ENCODE results near the gene PTPRG. TPM values are rescaled to one million over a fixed set of nuclear protein-coding genes. Genes with fewer than 3 reads are reported as not detected.

Gene PTPRG
- total and polyA plus RNA-seq, 2 donors (not counting 3 experiments of a cell fraction or from before 2014, with no cell fraction given) = 8.9 to 39.1 TPM

GRCh38 chr3:61783993-61784718 lies 222.8 kb downstream of the PTPRG start:
- Histone ChIP-seq H3K9me1 (replicated peaks; ENCODE audit: control insufficient read depth, extremely low read depth, insufficient read depth, low read length) (no peaks in the 10 kb centered on the region), H4K20me1 (replicated peaks; ENCODE audit: control insufficient read depth, extremely low read depth, insufficient read depth, low read length) (no peaks in the 10 kb centered on the region), H3K36me3 (ENCODE audit: control insufficient read depth in 2 of 2, extremely low read depth in 1 of 2, insufficient read depth in 2 of 2, low read length in 2 of 2) (no peaks in the 10 kb centered on the region), H3K79me2 (ENCODE audit: control insufficient read depth, insufficient read depth, low read length) (no peaks in the 10 kb centered on the region), H3K4me2 (ENCODE audit: insufficient read depth, low read length) (no peak overlapping the region), H3K27me3 (ENCODE audit: control insufficient read depth in 2 of 2, insufficient read depth in 2 of 2, low read length in 2 of 2) (no peaks in the 10 kb centered on the region), H3K4me1 (ENCODE audit: control insufficient read depth, extremely low read depth, insufficient read depth, low read length) (no peaks in the 10 kb centered on the region), H3K4me3 (replicated peaks in 1 of 3; ENCODE audit: insufficient read depth in 1 of 3, low read depth in 1 of 3, low read length in 3 of 3) (no peak overlapping the region), H3K27ac (ENCODE audit: insufficient read depth, low read depth, low read length) (no peak overlapping the region), H3K9me3 (replicated peaks; ENCODE audit: control insufficient read depth, insufficient read depth, low read length) (no peaks in the 10 kb centered on the region), H3K9ac (replicated peaks; ENCODE audit: extremely low read depth, insufficient read depth, low read length) (no peak overlapping the region), H2AFZ (ENCODE audit: low read depth, low read length) (no peak overlapping the region)
- TF ChIP-seq JUN (IDR thresholded peaks at IDR 0.05; ENCODE audit: borderline replicate concordance, insufficient read depth, insufficient read length, low read depth) = no peak
- TF ChIP-seq POLR2A (IDR thresholded peaks at IDR 0.05; ENCODE audit: low read depth, low read length) = no peak
- intact Hi-C loops (cut with micrococcal nuclease) (no loop called here), dilution Hi-C loops (cut with MboI; ENCODE audit: extremely low pct_ligation_motif_present, low sequenced_read_pairs) (no loop called here)
- ChIA-PET POLR2A (no interaction called here), CTCF (interaction anchor here (1.0 to 1.8 kb wide), 2 partner anchors 49 to 220 kb away, joined by 3 to 4 read pairs; no protein-coding TSS in a partner anchor)
- DNase-seq (ENCODE audit: low read depth, low spot score) = no peak
- FAIRE-seq = no peak
- no TSS peak for BruUV-seq (replicated peaks)

GRCh38 chr3:61788623-61789507 lies 227.5 kb downstream of the PTPRG start:
- Histone ChIP-seq H3K27ac (ENCODE audit: insufficient read depth, low read depth, low read length) (no peak overlapping the region), H3K4me1 (ENCODE audit: control insufficient read depth, extremely low read depth, insufficient read depth, low read length) (no peaks in the 10 kb centered on the region), H3K4me2 (ENCODE audit: insufficient read depth, low read length) (no peak overlapping the region), H4K20me1 (replicated peaks; ENCODE audit: control insufficient read depth, extremely low read depth, insufficient read depth, low read length) (peaks cover 2% of the 10 kb centered on the region), H3K79me2 (ENCODE audit: control insufficient read depth, insufficient read depth, low read length) (no peaks in the 10 kb centered on the region), H3K27me3 (ENCODE audit: control insufficient read depth in 2 of 2, insufficient read depth in 2 of 2, low read length in 2 of 2) (no peaks in the 10 kb centered on the region), H3K9me1 (replicated peaks; ENCODE audit: control insufficient read depth, extremely low read depth, insufficient read depth, low read length) (no peaks in the 10 kb centered on the region), H3K9ac (replicated peaks; ENCODE audit: extremely low read depth, insufficient read depth, low read length) (no peak overlapping the region), H3K9me3 (replicated peaks; ENCODE audit: control insufficient read depth, insufficient read depth, low read length) (no peaks in the 10 kb centered on the region), H3K36me3 (ENCODE audit: control insufficient read depth in 2 of 2, extremely low read depth in 1 of 2, insufficient read depth in 2 of 2, low read length in 2 of 2) (no peaks in the 10 kb centered on the region), H3K4me3 (replicated peaks in 1 of 3; ENCODE audit: insufficient read depth in 1 of 3, low read depth in 1 of 3, low read length in 3 of 3) (no peak overlapping the region), H2AFZ (ENCODE audit: low read depth, low read length) (no peak overlapping the region)
- no peak for DNase-seq (ENCODE audit: low read depth, low spot score)
- BruUV-seq (replicated peaks) = no TSS peak
- CTCF ChIA-PET = interaction anchor here (0.7 kb wide), 1 partner anchor 12 kb away, joined by 3 read pairs; no protein-coding TSS in a partner anchor
- TF ChIP-seq EZH2 (IDR thresholded peaks at IDR 0.05; ENCODE audit: borderline replicate concordance, low read depth, low read length, severe bottlenecking) (no peak), GATA2 (IDR thresholded peaks at IDR 0.05; ENCODE audit: insufficient read depth, insufficient read length, low read depth, low read length) (no peak), MYC (IDR thresholded peaks at IDR 0.05; ENCODE audit: low read depth, low read length) (no peak), JUN (IDR thresholded peaks at IDR 0.05; ENCODE audit: borderline replicate concordance, insufficient read depth, insufficient read length, low read depth) (no peak), CTCF (IDR thresholded peaks at IDR 0.05; ENCODE audit: extremely low read depth in 1 of 2, insufficient read depth in 1 of 2, low read depth in 1 of 2, low read length in 2 of 2) (no peak), POLR2AphosphoS5 (IDR thresholded peaks at IDR 0.05; ENCODE audit: insufficient read depth, low read depth, low read length) (no peak), MAX (IDR thresholded peaks at IDR 0.05; ENCODE audit: insufficient read depth, insufficient read length) (no peak), POLR2A (IDR thresholded peaks at IDR 0.05; ENCODE audit: low read depth, low read length) (no peak), FOS (IDR thresholded peaks at IDR 0.05; ENCODE audit: borderline replicate concordance, insufficient read depth, low read length) (no peak)
- POLR2A ChIA-PET = no interaction called here
- intact Hi-C loops (cut with micrococcal nuclease) = no loop called here
- dilution Hi-C loops (cut with MboI; ENCODE audit: extremely low pct_ligation_motif_present, low sequenced_read_pairs) = no loop called here
- FAIRE-seq = no peak
